ENCODE results near the gene FAM193B. TPM values are rescaled to one million over a fixed set of nuclear protein-coding genes. Genes with fewer than 3 reads are reported as not detected.
A peak's percentile ranks its signal among the peaks of the same experiment; 100 is the strongest.

FAM193B gene
- total and polyA plus RNA-seq, 2 of the 13 experiments (the other 11 are each of a cell fraction or from before 2014, with no cell fraction given), result 21.2 to 40.9 TPM

DNA sequence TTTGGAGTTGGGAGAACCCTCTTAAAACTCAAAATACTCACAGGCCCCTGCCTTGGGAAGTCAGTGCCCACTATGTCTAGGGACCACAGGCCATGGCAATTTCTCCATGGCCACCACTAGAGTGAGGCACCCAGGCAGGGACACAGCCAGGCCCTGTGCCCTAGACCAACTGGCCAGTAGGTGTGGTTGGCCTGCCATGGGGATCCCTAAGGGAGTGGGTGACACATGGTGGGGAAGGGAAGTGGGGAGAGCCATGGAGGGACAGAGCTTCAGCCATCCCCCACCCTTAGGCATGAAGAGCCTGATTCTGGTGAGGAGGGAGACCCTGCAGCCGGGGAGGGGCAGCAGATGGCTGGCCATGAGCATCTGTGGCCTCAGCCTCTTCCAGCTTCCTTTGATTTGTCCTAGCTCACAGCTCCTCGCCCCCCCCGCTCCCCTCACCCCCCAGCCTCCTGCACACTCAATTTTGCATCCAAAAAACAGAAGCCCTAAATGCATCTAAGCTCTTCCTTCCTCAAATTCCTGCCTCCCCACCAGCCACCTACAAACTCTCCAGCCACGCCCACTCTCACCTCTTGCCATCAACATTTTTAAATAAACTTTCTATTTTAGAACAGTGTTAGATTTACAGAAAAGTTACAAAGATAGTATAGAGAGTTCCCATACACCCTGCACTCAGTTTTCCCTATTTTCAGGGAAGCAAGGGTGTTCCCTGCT lies 79.4 kb downstream of the FAM193B start:
- Histone ChIP-seq H2AFZ (ENCODE audit: low read length) (no peak overlapping the region), H3K27me3 (ENCODE audit: control insufficient read depth in 1 of 2, insufficient read depth in 2 of 2, low read length in 2 of 2) (no peaks in the 10 kb centered on the region), H4K20me1 (ENCODE audit: insufficient read depth, low read length) (peaks cover 1% of the 10 kb centered on the region; the same call in 1 of the 2 replicates), H3K36me3 (replicated peaks in 1 of 2; ENCODE audit: control insufficient read depth in 1 of 2, insufficient read depth in 2 of 2, low read length in 2 of 2) (no peaks in the 10 kb centered on the region), H3K9me3 (ENCODE audit: low read length) (no peaks in the 10 kb centered on the region), H3K9ac (ENCODE audit: insufficient read depth, low read depth, low read length) (no peak overlapping the region), H3K79me2 (ENCODE audit: insufficient read depth, low read length) (peaks cover 3% of the 10 kb centered on the region), H3K4me1 (ENCODE audit: insufficient read depth, low read length) (peaks cover 73% of the 10 kb centered on the region), H3K4me3 (replicated peaks in 1 of 3; ENCODE audit: insufficient read depth in 1 of 3, low read depth in 2 of 3, low read length in 3 of 3) (no peak overlapping the region), H3K27ac (ENCODE audit: extremely low read length, insufficient read depth, low read length) (no peak overlapping the region), H3K4me2 (ENCODE audit: low read depth, low read length) (no peak overlapping the region; the same call in 1 of the 2 replicates)
- in situ Hi-C loops (cut with HindIII; ENCODE audit: extremely low pct_ligation_motif_present, low pct_unique_long_range_greater_than_20kb) (loop anchor here (25.0 kb wide), 1 partner anchor 363 kb away; no protein-coding TSS in a partner anchor), intact Hi-C loops (cut with micrococcal nuclease; ENCODE audit: unreplicated experiment) (no loop called here)
- no TSS peak for BruUV-seq (replicated peaks)
- ChIA-PET CTCF (ENCODE audit: low intra/inter-chr PET ratio, low total read pairs) (no interaction called here), POLR2A (interaction anchor here (0.7 to 4.9 kb wide), 2 partner anchors 21 to 97 kb away, joined by 3 to 42 read pairs; partner anchors contain the start of gene PDLIM7)
- ATAC-seq, result peak; percentile 28
- WGBS (ENCODE audit: low lambda C conversion rate), result 21% methylated on average over 4 of the region's 4 CpGs
- FAIRE-seq, result no peak
- no peak for DNase-seq (ENCODE audit: low spot score)
- TF ChIP-seq MTF2 (CRISPR knock-in tag; IDR thresholded peaks at IDR 0.05; ENCODE audit: borderline replicate concordance) (no peak), SRSF1 (optimal IDR thresholded peaks at IDR 0.05; ENCODE audit: low read depth, low read length) (no peak), ZNF34 (CRISPR knock-in tag; IDR thresholded peaks at IDR 0.05; ENCODE audit: borderline replicate concordance) (no peak), ZNF546 (CRISPR knock-in tag; conservative IDR thresholded peaks at IDR 0.05) (no peak), ZNF572 (CRISPR knock-in tag; IDR thresholded peaks at IDR 0.05) (no peak), ZNF609 (CRISPR knock-in tag; IDR thresholded peaks at IDR 0.05; ENCODE audit: borderline replicate concordance) (no peak), MXD3 (CRISPR knock-in tag; IDR thresholded peaks at IDR 0.05) (no peak), LCORL (IDR thresholded peaks at IDR 0.05) (no peak), LCORL (CRISPR knock-in tag; IDR thresholded peaks at IDR 0.05) (no peak), HHEX (CRISPR knock-in tag; IDR thresholded peaks at IDR 0.05) (no peak), RAD51 (IDR thresholded peaks at IDR 0.05; ENCODE audit: borderline replicate concordance) (no peak), SRF (IDR thresholded peaks at IDR 0.05; ENCODE audit: low read depth, low read length) (no peak), ZNF557 (CRISPR knock-in tag; IDR thresholded peaks at IDR 0.05) (no peak), BORCS8-MEF2B (CRISPR knock-in tag; IDR thresholded peaks at IDR 0.05) (no peak), ZNF616 (CRISPR knock-in tag; IDR thresholded peaks at IDR 0.05; ENCODE audit: low read depth) (no peak), KDM2A (CRISPR knock-in tag; IDR thresholded peaks at IDR 0.05; ENCODE audit: borderline replicate concordance, low read depth) (no peak)
